HFFc6 (cell line): Measurements from ENCODE around the gene C16orf92. TPM values are rescaled to one million over a fixed set of nuclear protein-coding genes. Genes with fewer than 3 reads are reported as not detected.

ENCODE experiments used
- DNase-seq: peaks from one replicate; pipeline ENCODE4 v3.0.0-alpha.2; 2018
- H3K27ac Mint-ChIP-seq: 2 replicates; pipeline ENCODE4 v1.8.0; 2020; ENCODE audit warnings: mild to moderate bottlenecking, mixed read lengths
- H3K27me3 Mint-ChIP-seq: 2 replicates; pipeline ENCODE4 v1.8.0; 2021; ENCODE audit warnings: mild to moderate bottlenecking, moderate library complexity, mixed read lengths; ENCODE audit not compliant: insufficient read depth
- H3K36me3 Mint-ChIP-seq: 2 replicates; pipeline ENCODE4 v1.8.0; 2021; ENCODE audit warnings: low read depth, mixed read lengths
- H3K4me1 Mint-ChIP-seq: 2 replicates; pipeline ENCODE4 v1.8.0; 2020; ENCODE audit warnings: low read depth, mixed read lengths
- H3K4me3 Mint-ChIP-seq: 2 replicates; pipeline ENCODE4 v1.8.0; 2020; ENCODE audit warnings: mild to moderate bottlenecking, moderate library complexity, mixed read lengths
- H3K9me3 Mint-ChIP-seq: 2 replicates; pipeline ENCODE4 v1.8.0; 2020; ENCODE audit warnings: mild to moderate bottlenecking, mixed read lengths
- long read RNA-seq: library from polyadenylated mRNA; unstranded; transcript quantifications from one replicate; pipeline ENCODE4 v2.0.0, GENCODE V29; 2019
- total RNA-seq, 6 experiments: library from RNA; stranded (reverse); fragmentation: NEBNext Ultra II Directional; extraction: Animal tissue kit (Norgen Biotek cat#: 25700); gene quantifications; 2 replicates in 1 of 6; 3 replicates in 5 of 6; pipeline ENCODE4 v1.2.3, GENCODE V29; 2021
- TF ChIP-seq, protein P1 (sequence below): fragments of 200-600 bp; sonication (generic); IDR thresholded peaks from 2 replicates; pipeline ENCODE4 v1.5.0; 2021; ENCODE audit warnings: antibody characterized with exemption, mild to moderate bottlenecking

C16orf92 gene, protein sequence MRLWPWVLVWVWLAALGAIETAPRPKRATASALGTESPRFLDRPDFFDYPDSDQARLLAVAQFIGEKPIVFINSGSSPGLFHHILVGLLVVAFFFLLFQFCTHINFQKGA
- not detected for total RNA-seq
- long read RNA-seq: 0 reads

DNA sequence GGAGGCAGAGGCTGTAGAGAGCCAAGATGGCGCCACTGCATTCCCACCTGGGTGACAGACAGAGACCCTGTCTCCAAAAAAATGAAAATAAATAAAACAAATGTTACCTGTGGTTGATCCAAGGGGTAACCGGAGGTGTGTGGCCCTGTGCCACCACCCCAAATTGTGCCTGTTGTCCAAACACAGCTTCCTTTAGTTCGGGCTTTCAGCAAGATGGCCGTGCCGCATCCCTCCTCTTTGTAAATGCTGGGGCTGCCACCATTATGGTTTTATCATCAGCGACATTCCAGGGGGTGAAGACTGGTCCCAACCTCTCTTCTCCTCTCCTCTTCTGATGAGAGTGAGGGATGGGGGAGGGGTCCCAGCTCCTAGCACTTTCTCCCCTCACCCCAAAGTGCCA, at the start of gene C16orf92:
Gene C16orf92, plus strand, starts transcription at position 312 of the 400 bp plus-strand sequence. CDS start 143 bp downstream, outside the sequence.
- Mint-ChIP-seq H3K4me3 (no peak within 1 kb of the TSS), H3K36me3 (no peaks in the 10 kb centered on the region), H3K27ac (no peak within 1 kb of the TSS), H3K27me3 (peaks cover 21% of the 10 kb centered on the region), H3K9me3 (no peaks in the 10 kb centered on the region), H3K4me1 (peaks cover 18% of the 10 kb centered on the region)
- TF ChIP-seq, protein P1, sequence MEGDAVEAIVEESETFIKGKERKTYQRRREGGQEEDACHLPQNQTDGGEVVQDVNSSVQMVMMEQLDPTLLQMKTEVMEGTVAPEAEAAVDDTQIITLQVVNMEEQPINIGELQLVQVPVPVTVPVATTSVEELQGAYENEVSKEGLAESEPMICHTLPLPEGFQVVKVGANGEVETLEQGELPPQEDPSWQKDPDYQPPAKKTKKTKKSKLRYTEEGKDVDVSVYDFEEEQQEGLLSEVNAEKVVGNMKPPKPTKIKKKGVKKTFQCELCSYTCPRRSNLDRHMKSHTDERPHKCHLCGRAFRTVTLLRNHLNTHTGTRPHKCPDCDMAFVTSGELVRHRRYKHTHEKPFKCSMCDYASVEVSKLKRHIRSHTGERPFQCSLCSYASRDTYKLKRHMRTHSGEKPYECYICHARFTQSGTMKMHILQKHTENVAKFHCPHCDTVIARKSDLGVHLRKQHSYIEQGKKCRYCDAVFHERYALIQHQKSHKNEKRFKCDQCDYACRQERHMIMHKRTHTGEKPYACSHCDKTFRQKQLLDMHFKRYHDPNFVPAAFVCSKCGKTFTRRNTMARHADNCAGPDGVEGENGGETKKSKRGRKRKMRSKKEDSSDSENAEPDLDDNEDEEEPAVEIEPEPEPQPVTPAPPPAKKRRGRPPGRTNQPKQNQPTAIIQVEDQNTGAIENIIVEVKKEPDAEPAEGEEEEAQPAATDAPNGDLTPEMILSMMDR: no peak
- no peak for DNase-seq

DNA sequence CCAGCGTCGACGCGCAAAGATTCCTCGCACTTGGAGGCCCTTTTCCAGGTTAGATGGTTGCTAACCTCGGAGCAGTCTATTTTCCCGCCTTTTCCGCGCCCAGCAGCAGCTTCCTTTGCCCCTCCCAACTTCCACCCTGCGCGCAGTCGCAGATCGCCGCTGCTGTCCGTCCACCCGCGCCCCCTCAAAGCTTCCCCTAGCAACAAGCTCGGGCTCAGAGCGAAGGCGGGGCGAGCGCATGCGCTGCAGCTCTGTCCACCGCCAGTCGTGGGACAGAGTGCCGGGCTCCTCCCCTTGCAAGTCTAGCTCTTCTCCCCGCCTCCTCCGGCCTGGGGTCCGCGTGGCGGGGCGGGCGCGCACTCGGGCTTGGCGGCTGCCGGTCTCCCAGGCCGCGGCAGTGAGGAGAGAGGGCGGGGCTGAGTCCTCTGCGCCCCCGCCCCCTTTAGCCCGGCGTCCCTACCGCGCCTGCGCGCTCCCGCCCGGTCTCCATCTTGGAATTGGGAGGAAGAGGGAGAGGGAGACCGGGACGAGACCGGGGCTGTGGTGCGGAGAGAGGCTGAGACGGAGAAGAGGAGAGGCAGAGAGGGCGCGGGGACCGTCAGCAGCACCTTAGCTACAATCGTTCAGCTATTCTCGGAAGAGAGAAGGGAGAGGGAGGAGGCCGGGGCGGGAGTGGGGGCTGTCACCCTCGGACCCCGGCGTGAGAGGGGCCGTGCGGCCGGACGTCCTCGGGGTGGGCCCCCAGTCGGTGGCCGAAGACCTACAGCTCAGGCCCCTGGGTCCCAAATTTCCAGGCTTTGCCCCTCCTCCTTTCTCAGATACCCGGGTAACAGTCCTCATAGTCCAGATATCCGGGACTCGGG, 49.4 kb upstream of the C16orf92 start, which contains the start of gene TAOK2:
Gene TAOK2, plus strand, starts transcription at position 485 of the 863 bp plus-strand sequence. CDS start 3,905 bp downstream, outside the sequence.
- peaks cover 8% of the 10 kb centered on the region; the same call in 1 of the 2 replicates for H3K27me3 Mint-ChIP-seq
- peak within 1 kb of the TSS; percentile 93 for H3K4me3 Mint-ChIP-seq
- peaks cover 32% of the 10 kb centered on the region for H3K36me3 Mint-ChIP-seq
- TF ChIP-seq, protein P1: no peak
- peaks cover 6% of the 10 kb centered on the region; the same call in 1 of the 2 replicates for H3K9me3 Mint-ChIP-seq
- H3K27ac Mint-ChIP-seq: peak within 1 kb of the TSS; percentile 93
- peaks cover 34% of the 10 kb centered on the region for H3K4me1 Mint-ChIP-seq
- DNase-seq: peak; percentile 99

DNA sequence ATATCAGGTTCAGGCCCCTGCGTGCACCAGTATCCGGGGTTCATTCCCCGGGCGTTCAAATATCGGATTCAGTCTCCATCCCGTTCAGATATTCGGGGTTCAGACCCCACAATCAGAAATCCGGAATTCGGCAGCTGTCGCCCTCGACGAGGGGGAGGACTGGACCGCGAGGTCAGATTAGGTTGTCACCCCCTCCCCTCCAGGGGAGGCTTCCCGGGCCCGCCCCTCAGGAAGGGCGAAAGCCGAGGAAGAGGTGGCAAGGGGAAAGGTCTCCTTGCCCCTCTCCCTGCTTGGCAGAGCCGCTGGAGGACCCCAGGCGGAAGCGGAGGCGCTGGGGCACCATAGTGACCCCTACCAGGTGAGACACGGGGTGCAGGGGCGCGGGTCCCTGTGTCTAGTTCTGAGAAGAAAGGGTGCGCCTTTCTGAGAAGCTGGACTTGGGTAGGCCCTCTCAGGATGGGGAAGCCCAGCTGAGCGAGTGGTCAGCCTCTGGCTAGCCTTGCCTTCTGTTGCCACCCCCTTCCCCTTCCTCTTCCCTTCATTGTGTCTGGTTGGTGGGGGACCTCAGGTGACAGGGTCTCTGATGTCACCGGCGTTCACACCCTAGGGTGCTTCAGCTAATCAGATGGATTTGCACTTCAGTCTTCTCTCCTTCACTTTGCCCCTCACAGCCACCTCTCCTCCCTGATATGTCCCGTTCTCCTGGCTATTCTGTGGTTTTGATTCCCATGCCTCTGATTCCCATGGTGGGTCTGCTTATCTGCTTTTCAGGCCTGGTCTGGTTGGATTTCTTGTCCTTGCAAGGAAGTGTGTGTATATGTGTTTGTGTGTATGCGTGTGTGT, 48.5 kb upstream of the C16orf92 start:
- TF ChIP-seq, protein P1: no peak
- Mint-ChIP-seq H3K9me3 (peaks cover 6% of the 10 kb centered on the region; the same call in 1 of the 2 replicates), H3K27ac (peak overlapping the region; percentile 93), H3K4me3 (peak overlapping the region; percentile 93), H3K4me1 (peaks cover 34% of the 10 kb centered on the region), H3K27me3 (peaks cover 8% of the 10 kb centered on the region; the same call in 1 of the 2 replicates), H3K36me3 (peaks cover 30% of the 10 kb centered on the region)
- DNase-seq: no peak

DNA sequence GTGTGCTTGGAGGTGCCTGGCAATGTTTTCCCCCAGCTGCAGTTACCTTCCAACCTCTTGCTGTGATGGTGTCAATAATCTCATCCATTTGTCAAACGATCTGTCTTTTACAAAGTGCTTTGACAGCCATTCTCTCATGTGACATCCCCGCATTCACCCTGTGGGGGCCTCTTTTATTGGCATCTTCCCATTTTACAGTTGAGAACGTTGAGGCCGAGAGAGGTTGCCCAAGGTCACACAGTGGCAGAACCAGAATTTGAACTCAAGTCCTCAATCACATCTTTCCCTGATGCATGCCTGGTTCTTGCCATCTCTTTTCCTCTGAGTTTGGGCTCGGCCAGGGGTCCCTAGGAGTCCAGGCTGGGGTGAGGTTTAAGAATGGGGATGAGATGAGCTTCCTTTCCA, 47.9 kb upstream of the C16orf92 start:
- H3K9me3 Mint-ChIP-seq: peaks cover 6% of the 10 kb centered on the region; the same call in 1 of the 2 replicates
- peaks cover 8% of the 10 kb centered on the region; the same call in 1 of the 2 replicates for H3K27me3 Mint-ChIP-seq
- peaks cover 27% of the 10 kb centered on the region for H3K36me3 Mint-ChIP-seq
- H3K4me3 Mint-ChIP-seq: peak overlapping the region; percentile 93
- H3K4me1 Mint-ChIP-seq: peaks cover 34% of the 10 kb centered on the region
- DNase-seq: no peak
- peak overlapping the region; percentile 93 for H3K27ac Mint-ChIP-seq
- TF ChIP-seq, protein P1: no peak
